Measurements from ENCODE around the gene PTGS1. TPM values are rescaled to one million over a fixed set of nuclear protein-coding genes. Genes with fewer than 3 reads are reported as not detected.
"Not testable (repeated sequence)": the region's sequence is repeated elsewhere in the genome, so short reads cannot be mapped to it uniquely, and the experiment has no call there.

Gene PTGS1
- total RNA-seq, 1 donor from 2014 or later = 0.39 TPM

DNA sequence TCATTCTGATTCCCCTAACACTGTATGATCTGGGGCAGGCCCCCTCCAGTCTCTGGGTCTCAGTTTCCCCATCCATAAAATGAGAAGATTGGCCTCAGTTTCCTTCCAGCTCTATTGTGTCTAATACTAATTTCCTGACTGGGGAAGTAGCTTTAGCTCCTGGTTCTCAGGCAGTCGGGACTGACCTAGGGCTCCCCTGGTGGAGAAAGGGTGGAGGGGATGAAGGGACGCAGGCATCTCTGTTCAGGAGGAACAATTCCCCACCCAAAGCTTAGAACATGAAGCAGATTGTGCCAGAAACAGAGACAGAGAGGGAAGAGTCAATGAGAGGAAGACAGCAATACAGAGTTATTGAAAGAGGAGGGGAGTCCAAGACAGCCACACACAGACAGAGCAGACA, 14.2 kb upstream of the PTGS1 start:
- Mint-ChIP-seq H3K27me3 (ENCODE audit: unreplicated experiment) (no peaks in the 10 kb centered on the region), H3K4me3 (ENCODE audit: unreplicated experiment) (no peak overlapping the region), H3K36me3 (ENCODE audit: unreplicated experiment) (peaks cover 6% of the 10 kb centered on the region), H3K27ac (ENCODE audit: unreplicated experiment) (no peak overlapping the region), H3K4me1 (ENCODE audit: low read depth, unreplicated experiment) (no peaks in the 10 kb centered on the region), H3K9me3 (ENCODE audit: unreplicated experiment) (no peaks in the 10 kb centered on the region)
- no peak for DNase-seq
- TF ChIP-seq, protein P1, sequence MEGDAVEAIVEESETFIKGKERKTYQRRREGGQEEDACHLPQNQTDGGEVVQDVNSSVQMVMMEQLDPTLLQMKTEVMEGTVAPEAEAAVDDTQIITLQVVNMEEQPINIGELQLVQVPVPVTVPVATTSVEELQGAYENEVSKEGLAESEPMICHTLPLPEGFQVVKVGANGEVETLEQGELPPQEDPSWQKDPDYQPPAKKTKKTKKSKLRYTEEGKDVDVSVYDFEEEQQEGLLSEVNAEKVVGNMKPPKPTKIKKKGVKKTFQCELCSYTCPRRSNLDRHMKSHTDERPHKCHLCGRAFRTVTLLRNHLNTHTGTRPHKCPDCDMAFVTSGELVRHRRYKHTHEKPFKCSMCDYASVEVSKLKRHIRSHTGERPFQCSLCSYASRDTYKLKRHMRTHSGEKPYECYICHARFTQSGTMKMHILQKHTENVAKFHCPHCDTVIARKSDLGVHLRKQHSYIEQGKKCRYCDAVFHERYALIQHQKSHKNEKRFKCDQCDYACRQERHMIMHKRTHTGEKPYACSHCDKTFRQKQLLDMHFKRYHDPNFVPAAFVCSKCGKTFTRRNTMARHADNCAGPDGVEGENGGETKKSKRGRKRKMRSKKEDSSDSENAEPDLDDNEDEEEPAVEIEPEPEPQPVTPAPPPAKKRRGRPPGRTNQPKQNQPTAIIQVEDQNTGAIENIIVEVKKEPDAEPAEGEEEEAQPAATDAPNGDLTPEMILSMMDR (IDR thresholded peaks at IDR 0.05; ENCODE audit: partially characterized antibody, unreplicated experiment) = peak; percentile 39

DNA sequence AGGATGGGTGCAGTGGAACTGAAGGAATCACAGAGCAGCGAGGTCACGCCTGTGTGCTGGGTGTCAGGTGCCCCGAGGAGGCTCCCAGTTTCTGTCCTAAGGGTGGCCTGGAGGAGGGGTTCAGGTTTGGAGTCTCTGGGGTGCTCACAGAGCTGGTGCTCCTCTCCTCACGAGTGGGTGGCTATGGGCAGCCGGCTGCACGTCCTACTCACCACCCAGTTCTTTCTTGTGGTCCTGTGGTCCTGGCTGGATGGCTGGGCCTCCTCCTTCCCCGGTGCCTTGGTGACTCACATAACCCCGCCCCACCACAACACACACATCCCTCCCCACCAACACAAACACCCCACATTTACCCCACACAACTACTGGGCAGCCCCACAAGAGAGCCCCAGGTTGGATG, 9.9 kb upstream of the PTGS1 start:
- Mint-ChIP-seq H3K4me1 (ENCODE audit: low read depth, unreplicated experiment) (no peaks in the 10 kb centered on the region), H3K36me3 (ENCODE audit: unreplicated experiment) (peaks cover 6% of the 10 kb centered on the region), H3K27me3 (ENCODE audit: unreplicated experiment) (peaks cover 3% of the 10 kb centered on the region), H3K9me3 (ENCODE audit: unreplicated experiment) (no peaks in the 10 kb centered on the region), H3K27ac (ENCODE audit: unreplicated experiment) (no peak overlapping the region), H3K4me3 (ENCODE audit: unreplicated experiment) (no peak overlapping the region)
- DNase-seq = no peak
- TF ChIP-seq, protein P1 (IDR thresholded peaks at IDR 0.05; ENCODE audit: partially characterized antibody, unreplicated experiment) = no peak

DNA sequence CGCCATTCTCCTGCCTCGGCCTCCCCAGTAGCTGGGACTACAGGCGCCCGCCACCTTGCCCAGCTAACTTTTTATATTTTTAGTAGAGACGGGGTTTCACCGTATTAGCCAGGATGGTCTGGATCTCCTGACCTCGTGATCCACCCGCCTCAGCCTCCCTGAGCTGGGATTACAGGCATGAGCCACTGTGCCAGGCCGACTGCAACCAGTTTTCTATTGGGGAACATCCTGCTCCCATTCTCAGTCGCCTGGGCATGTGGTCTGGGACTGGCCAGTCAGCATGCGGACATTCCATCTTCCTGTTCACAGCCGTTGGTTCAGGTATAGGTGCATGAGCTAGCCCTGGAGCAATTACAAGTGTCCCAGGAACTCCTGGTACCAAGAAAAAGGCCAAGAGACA, 7.7 kb upstream of the PTGS1 start:
- not testable (repeated sequence) for DNase-seq; H3K36me3 Mint-ChIP-seq (ENCODE audit: unreplicated experiment); H3K27ac Mint-ChIP-seq (ENCODE audit: unreplicated experiment); H3K9me3 Mint-ChIP-seq (ENCODE audit: unreplicated experiment); H3K4me3 Mint-ChIP-seq (ENCODE audit: unreplicated experiment); H3K4me1 Mint-ChIP-seq (ENCODE audit: low read depth, unreplicated experiment); H3K27me3 Mint-ChIP-seq (ENCODE audit: unreplicated experiment)

DNA sequence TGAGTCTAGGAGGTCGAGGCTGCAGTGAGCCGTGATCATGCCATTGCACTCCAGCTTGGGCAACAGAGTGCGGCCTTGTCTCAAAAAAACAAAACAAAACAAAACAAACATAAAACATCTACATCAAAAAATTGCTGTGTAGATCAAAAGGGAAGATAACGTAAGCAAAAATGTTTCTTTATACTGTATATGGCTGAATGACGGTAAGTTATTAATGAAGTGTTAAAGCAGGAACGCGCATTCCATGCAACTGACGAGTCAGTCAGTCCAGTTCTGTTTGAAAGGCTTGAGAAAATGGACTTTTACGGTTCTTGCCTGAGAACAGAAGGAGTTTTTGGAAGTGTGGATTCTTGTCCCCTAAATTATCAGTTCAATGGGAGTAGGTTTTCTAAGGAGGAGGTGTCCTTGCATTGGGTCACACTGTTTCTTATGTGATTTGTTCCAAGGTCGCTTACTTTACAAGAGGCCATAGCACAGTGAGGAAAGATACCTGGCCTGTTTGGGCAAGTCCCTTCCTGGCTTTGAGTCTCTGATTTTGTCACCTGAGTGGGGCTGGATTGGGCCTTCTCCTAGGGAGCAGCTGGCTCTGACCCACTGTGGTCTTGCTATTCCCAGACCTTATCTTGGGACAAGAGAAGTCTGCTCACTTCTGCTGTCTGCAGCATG, 6.6 kb upstream of the PTGS1 start:
- DNase-seq = no peak
- Mint-ChIP-seq H3K27me3 (ENCODE audit: unreplicated experiment) (peaks cover 6% of the 10 kb centered on the region), H3K27ac (ENCODE audit: unreplicated experiment) (no peak overlapping the region), H3K36me3 (ENCODE audit: unreplicated experiment) (no peaks in the 10 kb centered on the region), H3K4me3 (ENCODE audit: unreplicated experiment) (no peak overlapping the region), H3K4me1 (ENCODE audit: low read depth, unreplicated experiment) (no peaks in the 10 kb centered on the region), H3K9me3 (ENCODE audit: unreplicated experiment) (no peaks in the 10 kb centered on the region)
- TF ChIP-seq, protein P1 (IDR thresholded peaks at IDR 0.05; ENCODE audit: partially characterized antibody, unreplicated experiment) = no peak

DNA sequence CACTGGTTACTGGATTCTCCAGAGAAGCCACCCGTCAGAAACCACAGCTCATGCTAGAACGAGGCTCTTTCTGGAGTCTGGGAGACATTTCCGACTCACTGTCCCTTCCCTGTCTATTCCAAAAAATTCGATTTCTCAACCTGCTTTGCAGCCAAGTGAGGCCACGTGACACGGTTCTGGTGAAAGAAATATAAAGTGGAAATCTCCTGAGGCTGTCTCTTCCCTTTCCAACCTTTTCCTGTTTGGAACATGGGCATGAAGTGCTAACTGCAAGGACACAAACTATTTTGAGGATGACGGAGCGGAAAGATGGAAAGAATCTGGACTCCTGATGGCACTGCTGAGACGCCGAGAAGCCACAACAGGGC, 6.1 kb upstream of the PTGS1 start:
- Mint-ChIP-seq H3K36me3 (ENCODE audit: unreplicated experiment) (no peaks in the 10 kb centered on the region), H3K27me3 (ENCODE audit: unreplicated experiment) (peaks cover 6% of the 10 kb centered on the region), H3K4me1 (ENCODE audit: low read depth, unreplicated experiment) (no peaks in the 10 kb centered on the region), H3K4me3 (ENCODE audit: unreplicated experiment) (no peak overlapping the region), H3K9me3 (ENCODE audit: unreplicated experiment) (no peaks in the 10 kb centered on the region), H3K27ac (ENCODE audit: unreplicated experiment) (no peak overlapping the region)
- TF ChIP-seq, protein P1 (IDR thresholded peaks at IDR 0.05; ENCODE audit: partially characterized antibody, unreplicated experiment) = no peak
- no peak for DNase-seq

Data from glutamatergic neuron (in vitro differentiated cells).